Effector CD4-positive, alpha-beta T cell (primary cell): ENCODE results near the gene NCOR2.

Experiments used
- DNase-seq: peaks from one replicate; pipeline ENCODE4 v3.0.0-alpha.2; 2020

The NCOR2 gene

GRCh38 chr12:124542021-124542949, 25.1 kb downstream of the NCOR2 start:
- DNase-seq = no peak

DNA sequence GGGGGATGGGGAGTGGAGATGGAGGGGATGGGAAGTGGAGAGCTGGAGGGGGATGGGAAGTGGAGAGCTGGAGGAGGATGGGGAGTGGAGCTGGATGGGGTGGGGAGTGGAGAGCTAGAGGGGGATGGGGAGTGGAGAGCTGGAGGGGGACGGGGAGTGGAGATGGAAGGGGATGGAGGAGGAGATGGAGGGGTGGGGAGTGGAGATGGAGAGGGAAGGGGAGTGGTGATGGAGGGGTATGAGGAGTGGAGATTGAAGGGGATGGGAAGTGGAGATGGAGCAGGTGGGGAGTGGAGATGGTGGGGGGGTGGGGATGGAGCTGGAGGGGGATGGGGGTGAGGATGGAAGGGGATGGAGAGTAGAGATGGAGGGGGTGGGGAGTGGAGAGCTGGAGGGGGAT, 26.1 kb downstream of the NCOR2 start:
- no peak for DNase-seq

DNA sequence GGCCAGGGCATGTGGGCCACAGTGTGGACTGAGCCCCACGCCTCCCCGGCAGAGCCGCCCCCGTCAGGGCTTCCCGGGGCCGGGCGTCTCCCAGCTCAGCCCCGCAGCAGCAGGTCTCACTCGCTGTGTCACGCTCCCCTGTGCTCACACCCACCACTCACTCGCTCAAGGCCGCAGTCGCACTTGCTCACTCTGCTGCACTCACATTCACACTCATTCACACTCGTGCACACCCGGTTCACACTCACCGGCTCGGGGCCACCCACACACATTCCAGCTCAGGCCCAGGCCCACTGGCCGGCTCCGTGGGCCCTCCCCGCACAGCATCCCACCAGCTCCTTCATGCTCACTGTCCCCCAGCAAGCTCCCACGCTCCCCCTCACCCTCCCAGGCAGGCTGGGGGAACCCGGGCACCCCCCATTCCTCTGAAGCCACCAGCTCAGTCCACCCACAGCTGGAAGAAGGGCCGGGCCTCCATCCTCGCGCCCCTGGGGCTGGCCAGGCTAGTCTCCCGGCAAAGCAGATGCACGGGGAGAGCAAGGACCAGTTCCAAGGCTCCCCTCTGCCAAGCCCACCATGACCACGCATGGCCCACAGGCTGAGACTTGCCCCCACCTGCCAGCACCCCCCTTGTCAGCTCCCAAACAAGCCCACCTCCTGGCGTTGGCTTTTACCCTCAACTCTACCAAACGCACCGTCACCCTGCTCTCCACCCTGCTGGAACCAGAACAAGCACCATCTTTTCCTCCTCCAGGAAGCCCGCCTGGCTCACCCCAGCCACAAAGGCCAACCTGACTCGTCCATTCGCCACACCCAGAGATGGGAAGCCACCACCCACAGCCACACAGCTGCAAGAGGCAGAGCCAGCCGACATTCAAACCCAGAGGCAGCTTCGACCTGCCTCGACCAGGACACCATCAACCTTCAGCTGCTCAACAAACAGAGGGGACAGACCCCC, 28.0 kb downstream of the NCOR2 start:
- no peak for DNase-seq

GRCh38 chr12:124538194-124539082, 29.0 kb downstream of the NCOR2 start:
- no peak for DNase-seq

DNA sequence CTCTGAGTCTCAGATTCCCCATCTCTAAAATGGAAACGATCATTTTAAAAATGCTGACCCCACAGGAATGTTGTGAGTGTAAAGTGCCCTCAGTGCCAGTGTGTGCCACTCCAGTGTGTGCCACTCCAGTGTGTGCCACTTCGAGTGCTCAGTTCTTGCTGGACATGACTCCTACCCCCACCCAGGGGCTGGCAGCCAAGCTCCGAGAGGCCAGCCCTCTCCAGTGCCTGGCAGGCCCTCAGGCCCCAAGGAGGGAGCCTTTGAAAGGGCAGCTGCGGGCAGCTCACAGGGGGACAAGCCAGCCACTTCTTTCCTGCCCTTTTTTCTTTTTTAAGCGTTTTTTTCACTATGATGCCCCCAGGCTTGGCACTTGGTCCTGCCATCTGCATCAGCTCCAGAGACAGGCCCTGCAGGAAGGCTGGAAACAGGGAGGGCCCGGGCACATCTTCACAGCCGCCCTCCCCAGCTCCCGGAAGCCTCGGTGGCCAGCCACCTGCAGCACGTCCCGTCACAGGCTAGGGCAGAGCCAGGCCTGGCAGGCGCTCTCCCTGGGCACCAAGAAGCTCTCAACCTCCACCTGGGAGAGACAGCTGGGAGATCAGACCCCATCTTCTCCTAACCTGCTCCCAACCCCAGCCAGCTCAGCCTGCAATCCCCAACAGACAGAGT, 29.8 kb downstream of the NCOR2 start:
- no peak for DNase-seq

GRCh38 chr12:124536641-124537040, 30.8 kb downstream of the NCOR2 start:
- no peak for DNase-seq

DNA sequence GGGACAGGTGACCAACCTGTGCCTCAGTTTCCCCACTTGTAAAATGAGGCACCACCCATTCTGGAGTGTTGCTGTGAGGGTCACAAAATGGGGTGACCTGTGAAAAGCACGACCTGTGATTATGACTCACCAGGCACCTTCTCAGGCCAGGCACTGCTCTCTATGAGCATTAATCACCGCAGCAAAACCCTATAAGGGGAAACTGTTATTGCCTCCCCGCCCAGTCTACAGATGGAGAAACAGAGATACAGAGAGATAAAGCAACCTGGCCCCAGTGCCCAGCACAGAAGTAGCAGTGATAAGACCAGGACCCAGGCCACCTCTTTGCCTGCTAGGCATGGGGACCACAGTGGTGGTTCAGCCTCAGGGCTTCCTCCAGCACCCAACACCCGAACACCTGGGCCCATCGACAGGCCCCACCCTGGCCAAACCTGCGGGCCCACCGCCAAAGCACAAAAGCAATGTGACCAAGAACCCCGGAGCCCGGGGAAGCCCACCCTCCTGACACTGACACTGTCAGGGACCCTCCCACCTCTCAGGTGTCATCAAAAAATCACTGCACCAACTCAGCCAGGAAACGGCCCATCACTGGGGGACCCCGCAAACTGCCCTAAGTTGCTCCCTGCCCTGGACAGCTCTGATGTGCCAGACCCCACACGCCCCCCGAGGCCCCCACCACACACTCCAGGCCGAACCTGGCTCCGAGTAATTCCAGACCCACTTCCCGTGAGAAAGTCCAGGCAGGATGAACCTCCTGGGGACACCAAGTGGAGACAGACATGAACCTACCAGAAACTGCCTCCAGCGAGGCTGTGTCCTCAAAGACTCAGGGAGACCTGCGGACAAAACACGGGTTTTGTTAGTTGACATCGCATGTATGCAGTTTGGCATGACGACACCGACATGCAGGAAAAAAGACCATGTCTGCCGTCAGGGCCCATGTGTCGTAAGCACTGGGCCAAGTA, 32.4 kb downstream of the NCOR2 start:
- DNase-seq = no peak

GRCh38 chr12:124533456-124533855, 34.0 kb downstream of the NCOR2 start:
- no peak for DNase-seq

DNA sequence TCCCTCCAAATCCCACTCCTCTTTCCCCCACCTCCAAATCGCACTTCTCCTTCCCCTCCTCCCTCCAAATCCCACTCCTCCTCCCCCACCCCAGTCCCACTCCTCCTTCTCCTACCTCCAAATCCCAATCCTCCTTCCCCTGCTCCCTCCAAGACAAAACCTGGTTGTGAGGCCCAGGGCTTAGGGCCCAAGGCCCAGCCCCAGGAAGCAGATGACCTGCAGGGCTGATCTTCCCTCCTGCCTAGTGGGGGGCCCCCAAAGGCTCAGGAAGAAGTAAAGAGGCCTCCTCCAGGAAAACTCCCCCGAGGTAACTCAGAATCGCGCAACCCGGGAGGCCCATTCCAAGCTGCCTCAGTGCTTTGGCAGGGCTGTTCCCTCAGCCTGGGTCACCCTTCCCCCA, 34.4 kb downstream of the NCOR2 start:
- no peak for DNase-seq

DNA sequence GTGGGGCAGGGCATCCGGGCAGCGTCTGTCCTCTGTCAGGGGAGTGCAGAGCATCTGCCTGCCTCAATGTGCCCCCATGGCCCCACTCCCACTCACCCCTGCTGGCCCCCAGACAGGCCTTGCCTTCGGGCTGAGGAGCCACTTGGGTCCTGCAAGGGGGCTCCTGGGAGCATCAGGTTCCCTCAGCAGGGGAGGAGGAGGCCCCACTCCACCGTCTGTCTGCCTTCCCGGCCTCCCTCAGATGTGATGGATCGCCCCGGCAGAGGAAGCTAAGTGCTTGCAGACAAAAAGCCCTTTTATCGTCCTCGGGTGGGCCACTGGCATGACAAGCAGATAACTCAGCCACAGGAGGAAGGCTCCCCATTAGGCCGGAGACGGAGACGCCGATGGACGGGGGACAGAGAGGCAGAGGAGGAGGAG, 35.1 kb downstream of the NCOR2 start:
- no peak for DNase-seq

DNA sequence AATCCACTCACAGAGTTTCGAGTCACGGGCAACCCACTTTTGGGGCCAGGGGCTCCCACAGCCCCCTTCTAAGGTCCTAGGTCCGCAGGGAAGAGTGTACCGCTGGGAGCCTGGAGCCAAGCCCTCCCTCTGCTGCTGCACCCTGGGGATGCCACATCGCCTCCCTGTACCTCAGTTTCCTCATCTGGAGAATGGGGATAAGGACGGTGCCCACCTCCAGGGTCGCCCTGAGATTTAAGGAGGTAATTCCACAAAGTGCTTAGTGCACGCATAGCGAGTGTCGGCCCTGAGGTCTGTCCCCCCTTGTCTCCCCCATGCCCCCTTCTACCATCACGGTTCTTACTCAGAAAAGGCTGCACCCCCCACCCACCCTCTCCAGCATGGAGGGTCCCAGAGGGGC, 35.5 kb downstream of the NCOR2 start:
- DNase-seq = no peak

DNA sequence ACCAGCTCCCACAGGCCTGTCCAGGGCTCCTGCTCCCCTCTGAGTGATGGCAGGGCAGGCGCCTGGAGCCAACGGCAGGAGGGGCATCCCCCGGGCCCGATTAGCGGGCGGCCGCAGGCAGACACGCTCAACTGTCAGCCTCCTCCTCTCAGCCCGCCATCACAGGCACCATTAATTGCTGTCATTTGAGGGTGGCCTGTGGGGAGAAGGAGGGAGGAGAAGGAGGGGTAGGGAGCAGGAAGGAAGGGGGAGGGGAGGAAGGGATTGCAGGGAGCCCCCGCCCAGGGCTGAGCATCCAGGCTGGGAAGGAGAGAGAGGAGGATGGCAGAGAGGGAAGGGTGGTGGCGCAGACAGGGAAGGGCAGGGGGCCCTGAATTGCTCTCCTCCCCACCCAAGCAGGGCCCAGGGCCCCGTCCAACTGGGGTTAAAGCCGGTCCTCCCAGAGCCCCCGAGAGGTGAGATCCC, 36.1 kb downstream of the NCOR2 start:
- DNase-seq = no peak

- no peak for DNase-seq
Measured at GRCh38 chr12:124530637-124531263, 36.7 kb downstream of the NCOR2 start.

GRCh38 chr12:124529565-124530276, 37.7 kb downstream of the NCOR2 start:
- no peak for DNase-seq

GRCh38 chr12:124527861-124528561, 39.4 kb downstream of the NCOR2 start:
- no peak for DNase-seq

DNA sequence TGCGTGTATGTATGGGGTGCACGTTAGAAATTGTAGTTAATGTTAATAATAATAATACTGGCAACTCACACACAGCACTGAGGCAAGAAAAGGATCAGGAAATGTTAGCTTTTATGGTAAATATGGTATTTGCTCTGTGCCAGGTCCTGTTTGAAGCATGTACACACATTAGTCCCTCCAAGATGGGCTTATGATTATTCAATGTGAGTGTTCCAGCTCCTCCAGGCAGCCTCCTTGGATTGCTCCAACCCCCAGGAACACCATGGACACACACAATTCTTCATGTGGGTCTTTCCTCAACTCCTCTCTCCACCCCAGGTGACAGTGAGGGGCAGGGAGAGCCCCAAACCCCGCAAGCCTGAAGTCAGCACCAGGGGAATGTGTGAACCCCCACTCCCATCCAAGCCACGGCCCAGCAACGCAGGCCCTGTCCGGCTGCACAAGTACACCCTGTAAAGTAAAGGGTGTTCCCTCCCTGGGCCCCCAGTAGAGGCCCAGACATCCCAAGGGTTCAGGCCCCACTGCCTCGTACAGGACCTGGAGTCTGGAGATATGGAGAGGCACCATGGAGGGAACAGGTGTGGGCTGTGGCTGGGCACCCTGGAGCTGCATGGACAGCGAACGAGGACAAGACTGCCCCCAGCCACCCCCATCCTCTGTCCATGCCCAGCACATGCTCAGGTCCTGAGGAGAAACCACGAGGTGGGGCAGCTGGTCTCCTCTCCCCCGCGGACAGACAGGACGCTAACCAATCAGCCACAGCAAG, 41.3 kb downstream of the NCOR2 start:
- no peak for DNase-seq

- no peak for DNase-seq
Measured at GRCh38 chr12:124525455-124525854, 42.0 kb downstream of the NCOR2 start.
